ENCODE data around the gene GADD45G.

DNA sequence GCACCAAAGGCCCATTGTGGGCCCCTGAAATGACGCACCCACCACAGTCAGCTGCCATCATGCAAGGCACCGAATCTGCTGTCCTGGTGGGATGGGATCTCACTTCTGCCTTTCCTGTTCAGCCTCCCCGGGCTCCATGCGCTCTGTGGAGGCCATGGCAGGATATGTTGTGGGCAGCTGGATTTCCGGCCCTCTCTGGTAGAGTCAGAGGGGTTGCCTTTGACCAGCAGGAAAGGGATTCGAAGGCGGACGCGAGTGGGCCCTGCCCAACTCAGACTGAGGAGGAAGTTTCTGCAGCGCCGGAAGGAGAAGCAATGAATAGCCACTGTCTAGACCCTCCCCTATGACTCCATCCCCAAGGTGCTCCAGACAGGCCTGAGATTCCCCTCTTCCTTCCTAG lies 35.5 kb downstream of the GADD45G start:
- TF ChIP-seq, protein P1, sequence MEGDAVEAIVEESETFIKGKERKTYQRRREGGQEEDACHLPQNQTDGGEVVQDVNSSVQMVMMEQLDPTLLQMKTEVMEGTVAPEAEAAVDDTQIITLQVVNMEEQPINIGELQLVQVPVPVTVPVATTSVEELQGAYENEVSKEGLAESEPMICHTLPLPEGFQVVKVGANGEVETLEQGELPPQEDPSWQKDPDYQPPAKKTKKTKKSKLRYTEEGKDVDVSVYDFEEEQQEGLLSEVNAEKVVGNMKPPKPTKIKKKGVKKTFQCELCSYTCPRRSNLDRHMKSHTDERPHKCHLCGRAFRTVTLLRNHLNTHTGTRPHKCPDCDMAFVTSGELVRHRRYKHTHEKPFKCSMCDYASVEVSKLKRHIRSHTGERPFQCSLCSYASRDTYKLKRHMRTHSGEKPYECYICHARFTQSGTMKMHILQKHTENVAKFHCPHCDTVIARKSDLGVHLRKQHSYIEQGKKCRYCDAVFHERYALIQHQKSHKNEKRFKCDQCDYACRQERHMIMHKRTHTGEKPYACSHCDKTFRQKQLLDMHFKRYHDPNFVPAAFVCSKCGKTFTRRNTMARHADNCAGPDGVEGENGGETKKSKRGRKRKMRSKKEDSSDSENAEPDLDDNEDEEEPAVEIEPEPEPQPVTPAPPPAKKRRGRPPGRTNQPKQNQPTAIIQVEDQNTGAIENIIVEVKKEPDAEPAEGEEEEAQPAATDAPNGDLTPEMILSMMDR (IDR thresholded peaks at IDR 0.05) = no peak
- TF ChIP-seq, protein P2, sequence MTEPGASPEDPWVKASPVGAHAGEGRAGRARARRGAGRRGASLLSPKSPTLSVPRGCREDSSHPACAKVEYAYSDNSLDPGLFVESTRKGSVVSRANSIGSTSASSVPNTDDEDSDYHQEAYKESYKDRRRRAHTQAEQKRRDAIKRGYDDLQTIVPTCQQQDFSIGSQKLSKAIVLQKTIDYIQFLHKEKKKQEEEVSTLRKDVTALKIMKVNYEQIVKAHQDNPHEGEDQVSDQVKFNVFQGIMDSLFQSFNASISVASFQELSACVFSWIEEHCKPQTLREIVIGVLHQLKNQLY (CRISPR knock-in tag; IDR thresholded peaks at IDR 0.05) = no peak
- TF ChIP-seq, protein P3, sequence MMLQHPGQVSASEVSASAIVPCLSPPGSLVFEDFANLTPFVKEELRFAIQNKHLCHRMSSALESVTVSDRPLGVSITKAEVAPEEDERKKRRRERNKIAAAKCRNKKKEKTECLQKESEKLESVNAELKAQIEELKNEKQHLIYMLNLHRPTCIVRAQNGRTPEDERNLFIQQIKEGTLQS (CRISPR knock-in tag; conservative IDR thresholded peaks at IDR 0.05) = no peak
- TF ChIP-seq IRF2 (CRISPR knock-in tag; IDR thresholded peaks at IDR 0.05; ENCODE audit: borderline replicate concordance, low read depth) (no peak), KAT7 (CRISPR knock-in tag; IDR thresholded peaks at IDR 0.05; ENCODE audit: borderline replicate concordance) (no peak), ELF4 (CRISPR knock-in tag; IDR thresholded peaks at IDR 0.05; ENCODE audit: low read depth) (no peak), SOX15 (CRISPR knock-in tag; IDR thresholded peaks at IDR 0.05) (no peak), TCF7 (CRISPR knock-in tag; IDR thresholded peaks at IDR 0.05; ENCODE audit: low read depth) (no peak), JUN (CRISPR knock-in tag; IDR thresholded peaks at IDR 0.05) (no peak), SP1 (CRISPR knock-in tag; conservative IDR thresholded peaks at IDR 0.05) (no peak)
- TF ChIP-seq, protein P4, sequence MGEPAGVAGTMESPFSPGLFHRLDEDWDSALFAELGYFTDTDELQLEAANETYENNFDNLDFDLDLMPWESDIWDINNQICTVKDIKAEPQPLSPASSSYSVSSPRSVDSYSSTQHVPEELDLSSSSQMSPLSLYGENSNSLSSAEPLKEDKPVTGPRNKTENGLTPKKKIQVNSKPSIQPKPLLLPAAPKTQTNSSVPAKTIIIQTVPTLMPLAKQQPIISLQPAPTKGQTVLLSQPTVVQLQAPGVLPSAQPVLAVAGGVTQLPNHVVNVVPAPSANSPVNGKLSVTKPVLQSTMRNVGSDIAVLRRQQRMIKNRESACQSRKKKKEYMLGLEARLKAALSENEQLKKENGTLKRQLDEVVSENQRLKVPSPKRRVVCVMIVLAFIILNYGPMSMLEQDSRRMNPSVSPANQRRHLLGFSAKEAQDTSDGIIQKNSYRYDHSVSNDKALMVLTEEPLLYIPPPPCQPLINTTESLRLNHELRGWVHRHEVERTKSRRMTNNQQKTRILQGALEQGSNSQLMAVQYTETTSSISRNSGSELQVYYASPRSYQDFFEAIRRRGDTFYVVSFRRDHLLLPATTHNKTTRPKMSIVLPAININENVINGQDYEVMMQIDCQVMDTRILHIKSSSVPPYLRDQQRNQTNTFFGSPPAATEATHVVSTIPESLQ (CRISPR knock-in tag; IDR thresholded peaks at IDR 0.05) = no peak
- TF ChIP-seq, protein P5, sequence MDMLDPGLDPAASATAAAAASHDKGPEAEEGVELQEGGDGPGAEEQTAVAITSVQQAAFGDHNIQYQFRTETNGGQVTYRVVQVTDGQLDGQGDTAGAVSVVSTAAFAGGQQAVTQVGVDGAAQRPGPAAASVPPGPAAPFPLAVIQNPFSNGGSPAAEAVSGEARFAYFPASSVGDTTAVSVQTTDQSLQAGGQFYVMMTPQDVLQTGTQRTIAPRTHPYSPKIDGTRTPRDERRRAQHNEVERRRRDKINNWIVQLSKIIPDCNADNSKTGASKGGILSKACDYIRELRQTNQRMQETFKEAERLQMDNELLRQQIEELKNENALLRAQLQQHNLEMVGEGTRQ (CRISPR knock-in tag; IDR thresholded peaks at IDR 0.05) = no peak
- TF ChIP-seq, protein P6, sequence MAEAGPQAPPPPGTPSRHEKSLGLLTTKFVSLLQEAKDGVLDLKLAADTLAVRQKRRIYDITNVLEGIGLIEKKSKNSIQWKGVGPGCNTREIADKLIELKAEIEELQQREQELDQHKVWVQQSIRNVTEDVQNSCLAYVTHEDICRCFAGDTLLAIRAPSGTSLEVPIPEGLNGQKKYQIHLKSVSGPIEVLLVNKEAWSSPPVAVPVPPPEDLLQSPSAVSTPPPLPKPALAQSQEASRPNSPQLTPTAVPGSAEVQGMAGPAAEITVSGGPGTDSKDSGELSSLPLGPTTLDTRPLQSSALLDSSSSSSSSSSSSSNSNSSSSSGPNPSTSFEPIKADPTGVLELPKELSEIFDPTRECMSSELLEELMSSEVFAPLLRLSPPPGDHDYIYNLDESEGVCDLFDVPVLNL (CRISPR knock-in tag; IDR thresholded peaks at IDR 0.05; ENCODE audit: borderline replicate concordance, low read depth) = no peak
